NCI-H1105 (cell line): ENCODE results near the gene MAP1LC3A.

Experiments used
- DNase-seq: peaks from one replicate; lab custom pipeline; 2025; lab: John Stamatoyannopoulos, UW

Gene MAP1LC3A

GRCh38 chr20:34577061-34577460 lies 18.5 kb downstream of the MAP1LC3A start:
- no peak for DNase-seq

DNA sequence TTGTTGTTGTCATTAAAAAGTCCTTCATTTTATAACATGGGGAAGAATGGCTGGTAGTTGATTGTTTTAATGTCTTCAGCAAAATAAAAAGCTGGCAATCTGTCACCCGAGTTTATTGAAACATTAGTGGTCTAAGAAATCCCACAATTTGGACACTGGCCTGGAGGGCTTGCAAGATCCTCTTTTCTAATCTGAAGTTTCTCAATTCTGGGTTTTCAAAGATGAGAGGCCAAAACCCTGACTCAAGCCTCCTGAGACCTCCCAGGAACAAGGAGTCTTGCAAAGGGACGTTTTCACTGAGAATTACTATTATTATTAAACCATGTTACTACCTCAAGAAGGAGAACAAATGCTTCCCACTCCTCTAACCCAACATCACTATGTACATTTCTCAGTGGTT lies 19.5 kb downstream of the MAP1LC3A start:
- DNase-seq, result no peak

DNA sequence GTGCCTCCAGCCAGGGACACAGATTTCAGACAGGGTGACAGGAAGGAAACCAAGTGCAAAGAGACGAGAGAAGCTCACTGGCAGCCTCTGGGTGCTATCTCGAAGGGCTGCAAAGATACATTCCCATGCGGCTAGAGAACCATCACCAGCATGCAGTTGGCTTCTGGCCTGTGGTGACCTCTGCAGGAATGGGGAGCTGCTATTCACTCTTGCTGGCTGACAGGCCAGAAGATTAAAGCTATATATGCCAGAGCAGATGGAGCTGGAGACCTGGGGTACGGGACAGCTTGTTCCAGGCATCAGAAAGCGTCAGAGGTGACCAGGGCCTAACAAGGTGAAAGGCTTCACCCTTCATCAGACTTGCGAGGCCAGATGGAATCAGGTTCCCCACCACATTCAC lies 20.0 kb downstream of the MAP1LC3A start:
- no peak for DNase-seq

GRCh38 chr20:34579191-34579978 lies 20.9 kb downstream of the MAP1LC3A start:
- no peak for DNase-seq

GRCh38 chr20:34579979-34580940 lies 21.7 kb downstream of the MAP1LC3A start:
- no peak for DNase-seq

GRCh38 chr20:34581341-34582184 lies 23.0 kb downstream of the MAP1LC3A start:
- no peak for DNase-seq

DNA sequence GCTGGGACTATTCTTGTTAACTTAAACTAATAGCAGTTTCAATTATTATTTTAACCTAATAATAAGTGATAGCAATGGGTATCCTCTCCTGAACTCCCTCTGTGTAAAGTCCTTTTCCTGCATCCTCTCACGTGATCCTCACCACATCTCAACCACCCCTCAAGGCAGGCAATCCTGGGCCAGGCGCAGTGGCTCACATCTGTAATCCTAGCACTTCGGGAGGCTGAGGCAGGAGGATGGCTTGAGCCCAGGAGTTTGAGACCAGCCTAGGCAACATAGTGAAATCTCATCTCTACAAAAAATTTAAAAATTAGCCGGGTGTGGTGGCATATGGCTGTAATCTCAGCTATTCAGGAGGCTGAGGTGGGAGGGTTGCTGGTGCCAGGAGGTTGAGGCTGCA lies 23.7 kb downstream of the MAP1LC3A start:
- no peak for DNase-seq

DNA sequence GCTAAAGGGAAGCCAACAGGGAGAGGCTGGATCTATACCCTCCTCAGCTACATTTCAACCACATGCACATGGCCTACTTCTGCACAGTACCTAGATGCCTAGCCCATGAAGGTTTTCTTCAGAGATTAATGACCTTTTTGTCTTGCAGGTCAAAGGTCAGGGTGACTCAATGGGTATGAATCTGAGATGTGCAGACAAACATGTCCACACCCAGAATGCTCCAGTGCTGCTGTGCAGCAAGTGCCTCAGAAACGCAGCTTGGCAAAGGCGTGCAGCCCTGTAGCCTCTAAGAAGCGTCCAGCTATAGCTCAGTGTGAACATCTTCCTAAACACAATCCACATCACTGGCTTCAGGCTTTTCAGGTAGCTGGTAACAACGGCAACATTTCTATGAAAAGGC lies 24.4 kb downstream of the MAP1LC3A start:
- no peak for DNase-seq

- DNase-seq, result no peak
These were observed 25.0 kb downstream of the MAP1LC3A start for GRCh38 chr20:34583544-34583943.

GRCh38 chr20:34585019-34585418 lies 26.5 kb downstream of the MAP1LC3A start:
- no peak for DNase-seq

DNA sequence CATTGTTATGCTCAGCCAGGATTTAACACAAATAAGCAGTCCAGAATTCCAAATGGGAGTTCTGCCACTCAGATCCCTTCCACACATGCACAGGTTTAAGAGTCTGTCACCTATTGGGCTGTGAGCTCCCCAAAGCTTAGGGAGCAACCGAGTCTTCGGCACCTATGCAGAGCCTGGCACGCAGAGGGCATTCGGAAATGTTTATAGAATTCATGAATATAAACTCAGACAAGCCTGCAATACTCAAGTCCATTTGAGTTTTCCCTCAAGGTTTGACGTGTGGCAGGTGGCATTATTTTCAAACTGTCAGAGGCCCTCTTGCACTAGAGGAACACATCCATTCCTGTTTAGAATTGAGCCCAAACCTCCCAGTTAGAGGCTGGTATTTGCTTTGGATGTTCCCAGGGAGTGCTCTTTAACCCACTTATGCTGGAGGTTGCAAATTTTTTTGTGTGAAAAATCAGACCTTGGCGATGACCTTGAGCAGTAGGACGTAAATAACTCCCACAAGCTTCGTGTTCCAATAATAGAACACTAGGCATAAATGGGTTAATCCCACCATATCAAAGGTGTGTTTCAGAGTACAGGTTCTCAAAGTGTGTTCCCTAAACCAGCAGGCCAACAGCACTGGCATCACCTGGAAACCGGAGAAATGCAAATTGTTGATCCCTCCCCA lies 28.1 kb downstream of the MAP1LC3A start:
- no peak for DNase-seq

DNA sequence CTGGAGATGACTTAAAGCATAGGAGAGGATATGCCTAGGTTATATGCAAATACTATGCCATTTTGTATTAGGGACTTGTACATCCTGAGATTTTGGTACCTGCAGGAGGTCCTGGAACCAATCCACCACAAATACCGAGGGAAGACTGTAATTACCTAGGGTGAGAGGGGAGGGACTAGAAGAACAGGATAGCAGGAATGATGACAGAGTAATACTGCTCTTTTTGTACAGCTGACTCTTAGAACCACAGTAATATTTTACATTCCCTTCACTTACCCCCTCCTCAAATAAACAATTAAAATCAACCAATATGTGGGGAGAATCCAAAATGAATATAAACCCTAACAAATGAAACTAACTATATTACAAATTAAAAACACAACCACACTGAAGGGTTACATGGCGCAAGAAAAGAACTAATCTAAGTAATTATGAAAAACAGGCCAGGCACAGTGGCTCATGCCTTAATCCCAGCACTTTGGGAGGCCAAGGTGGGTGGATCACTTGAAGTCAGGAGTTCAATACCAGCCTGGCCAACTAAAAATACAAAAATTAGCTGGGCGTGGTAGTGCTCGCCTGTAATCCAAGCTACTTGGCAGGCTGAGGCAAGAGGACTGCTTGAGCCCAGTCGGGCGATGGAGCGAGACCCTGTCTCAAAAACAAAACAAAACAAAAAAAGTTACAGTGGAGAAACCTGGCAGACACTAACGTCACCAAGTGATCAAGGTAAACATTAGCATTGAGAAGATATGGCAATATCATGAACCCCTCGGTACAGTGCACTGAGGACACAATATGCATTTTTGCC lies 37.1 kb downstream of the MAP1LC3A start:
- DNase-seq, result no peak

DNA sequence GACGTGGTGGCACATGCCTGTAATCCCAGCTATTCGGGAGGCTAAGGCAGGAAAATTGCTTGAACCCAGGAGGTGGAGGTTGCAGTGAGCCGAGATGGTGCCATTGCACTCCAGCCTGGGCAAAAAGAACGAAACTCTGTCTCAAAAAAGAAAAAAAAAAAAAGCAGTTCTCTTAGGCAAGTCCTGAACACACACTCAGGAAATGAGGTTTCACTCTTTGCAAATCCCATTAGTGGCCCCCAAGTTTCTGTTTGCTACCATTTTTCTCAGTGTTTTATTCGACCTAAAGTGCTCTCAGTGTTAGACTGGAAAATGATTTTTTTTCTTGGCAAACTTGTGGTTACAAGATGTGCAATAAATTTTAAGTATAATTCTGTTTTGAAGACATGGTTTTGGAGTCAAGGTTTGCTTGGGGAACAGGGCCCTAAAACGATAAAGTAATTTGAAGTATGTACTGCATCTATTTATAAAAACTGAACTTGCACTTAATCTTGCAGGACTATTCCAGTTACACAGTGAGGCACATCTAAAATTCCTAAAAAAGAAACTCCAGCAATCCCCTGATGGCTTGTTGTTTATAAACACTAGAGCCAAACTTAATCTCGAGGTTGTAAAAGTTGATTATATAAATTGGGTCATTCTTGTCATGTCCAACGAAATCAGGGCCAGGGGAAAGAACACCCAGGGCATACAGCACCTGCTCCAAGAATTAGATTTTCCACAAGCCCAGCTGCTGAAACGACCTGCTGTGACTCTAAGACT lies 42.6 kb downstream of the MAP1LC3A start:
- no peak for DNase-seq

GRCh38 chr20:34604980-34605788 lies 46.7 kb downstream of the MAP1LC3A start:
- DNase-seq, result no peak

DNA sequence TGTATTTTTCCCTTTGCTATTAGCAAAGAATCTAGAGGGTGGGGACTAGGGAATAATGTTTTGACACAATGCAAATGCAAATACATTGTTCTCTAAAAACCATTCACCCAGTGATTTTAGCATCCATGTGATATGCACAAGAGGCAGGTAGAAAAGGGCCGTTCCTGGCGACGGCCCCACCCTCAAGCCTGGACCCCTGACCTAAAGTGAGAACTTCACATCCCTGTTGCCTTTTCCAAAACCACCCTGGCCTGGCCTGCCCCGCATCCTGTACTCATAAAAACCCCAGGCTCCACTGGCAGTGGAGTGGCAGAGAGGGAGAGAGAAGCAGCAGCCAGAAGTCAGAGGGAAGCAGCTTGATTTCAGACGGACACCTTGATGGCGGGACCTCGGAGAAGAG lies 48.5 kb downstream of the MAP1LC3A start:
- DNase-seq, result no peak
